Stomach (tissue), 4 donors: ENCODE data around the gene CCDC73.

Experiments
- EP300 ChIP-seq: sonication (generic); formaldehyde crosslinking; IDR thresholded peaks from one replicate; pipeline ENCODE4 v1.6.1; 2017; ENCODE audit warnings: antibody characterized with exemption
- POLR2A ChIP-seq, 4 donors: fragments of 450-650 bp; IDR thresholded peaks; one replicate each; pipeline ENCODE4 v1.6.1; 2016; ENCODE audit warnings: antibody characterized with exemption in 4 of 4, control low read depth in 2 of 4, mild to moderate bottlenecking in 1 of 4, moderate library complexity in 1 of 4
- POLR2AphosphoS5 ChIP-seq, 3 donors: sonication (generic); formaldehyde crosslinking; IDR thresholded peaks; one replicate each; pipeline ENCODE4 v1.6.1; 2016; ENCODE audit warnings: antibody characterized with exemption in 3 of 3
- TF ChIP-seq, protein P1 (sequence below), 7 experiments: fragments of 450-650 bp in 4 of 7; fragments of 200-600 bp in 3 of 7; sonication (generic) in 3 of 7; IDR thresholded peaks; one replicate each; pipeline ENCODE4 v1.5.1; 2016 to 2019; ENCODE audit warnings: antibody characterized with exemption in 7 of 7, control low read depth in 2 of 7, mild to moderate bottlenecking in 1 of 7

DNA sequence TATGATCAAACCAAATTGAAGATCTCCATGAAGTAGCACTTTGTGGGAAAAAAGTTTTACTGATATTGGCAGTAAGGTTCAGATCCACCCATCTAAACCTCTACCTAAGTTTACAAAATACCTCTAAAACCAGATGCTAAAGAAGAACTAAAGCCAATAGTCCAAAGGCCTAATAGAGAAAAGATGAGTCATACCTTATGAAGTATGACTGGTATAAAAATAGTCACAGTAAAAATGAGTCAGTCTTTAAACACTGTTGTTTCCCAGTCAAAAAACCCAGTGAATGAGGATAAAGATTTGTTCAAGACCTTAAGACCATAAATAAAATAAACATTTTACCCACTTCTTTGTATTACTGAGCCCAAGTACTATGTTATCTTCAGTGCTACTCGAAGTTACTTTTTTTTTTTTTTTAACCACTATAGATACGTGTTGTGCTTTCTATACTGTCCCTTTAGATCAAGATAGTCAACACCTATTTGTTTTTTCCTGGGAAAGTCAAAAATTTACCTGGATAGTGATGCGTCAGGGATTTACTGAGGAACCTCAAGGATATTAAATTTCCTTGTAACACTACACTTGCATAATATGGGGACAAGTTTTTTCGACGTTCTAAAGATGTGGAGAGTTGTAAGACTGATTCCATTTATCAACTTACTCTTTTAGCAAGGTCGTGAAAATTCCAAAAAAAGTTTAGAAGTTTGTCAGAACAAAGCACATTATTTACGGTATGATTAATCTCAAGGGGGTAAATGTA is 87.3 kb downstream of the CCDC73 start:
- TF ChIP-seq, protein P1, sequence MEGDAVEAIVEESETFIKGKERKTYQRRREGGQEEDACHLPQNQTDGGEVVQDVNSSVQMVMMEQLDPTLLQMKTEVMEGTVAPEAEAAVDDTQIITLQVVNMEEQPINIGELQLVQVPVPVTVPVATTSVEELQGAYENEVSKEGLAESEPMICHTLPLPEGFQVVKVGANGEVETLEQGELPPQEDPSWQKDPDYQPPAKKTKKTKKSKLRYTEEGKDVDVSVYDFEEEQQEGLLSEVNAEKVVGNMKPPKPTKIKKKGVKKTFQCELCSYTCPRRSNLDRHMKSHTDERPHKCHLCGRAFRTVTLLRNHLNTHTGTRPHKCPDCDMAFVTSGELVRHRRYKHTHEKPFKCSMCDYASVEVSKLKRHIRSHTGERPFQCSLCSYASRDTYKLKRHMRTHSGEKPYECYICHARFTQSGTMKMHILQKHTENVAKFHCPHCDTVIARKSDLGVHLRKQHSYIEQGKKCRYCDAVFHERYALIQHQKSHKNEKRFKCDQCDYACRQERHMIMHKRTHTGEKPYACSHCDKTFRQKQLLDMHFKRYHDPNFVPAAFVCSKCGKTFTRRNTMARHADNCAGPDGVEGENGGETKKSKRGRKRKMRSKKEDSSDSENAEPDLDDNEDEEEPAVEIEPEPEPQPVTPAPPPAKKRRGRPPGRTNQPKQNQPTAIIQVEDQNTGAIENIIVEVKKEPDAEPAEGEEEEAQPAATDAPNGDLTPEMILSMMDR (IDR thresholded peaks at IDR 0.05): no peak
- TF ChIP-seq POLR2A (IDR thresholded peaks at IDR 0.05) (no peak), POLR2AphosphoS5 (IDR thresholded peaks at IDR 0.05) (no peak), EP300 (no peak)
